ENCODE measurements around the gene KRTAP10-11.

GRCh38 chr21:44614161-44614631 is 32.0 kb upstream of the KRTAP10-11 start:
- TF ChIP-seq CTCF (IDR thresholded peaks at IDR 0.05; ENCODE audit: low read depth, low read length, poor library complexity, severe bottlenecking) (no peak), EZH2phosphoT487 (IDR thresholded peaks at IDR 0.05; ENCODE audit: borderline replicate concordance, low read length) (no peak)
